ENCODE data around the gene RAB34.
"Not testable (repeated sequence)": the region's sequence is repeated elsewhere in the genome, so short reads cannot be mapped to it uniquely, and the experiment has no call there.

RAB34 gene

GRCh38 chr17:28726627-28727491 lies 9.2 kb upstream of the RAB34 start:
- DNase-seq, result peak; percentile 93

GRCh38 chr17:28726226-28726626 lies 8.6 kb upstream of the RAB34 start, which contains the start of gene TLCD1:
TSS of gene TLCD1 (minus strand) at chr17:28726233. CDS start at chr17:28726097, 136 bp downstream.
- DNase-seq, result peak; percentile 54

GRCh38 chr17:28725660-28726225 lies 8.1 kb upstream of the RAB34 start:
- peak; percentile 38 for DNase-seq

DNA sequence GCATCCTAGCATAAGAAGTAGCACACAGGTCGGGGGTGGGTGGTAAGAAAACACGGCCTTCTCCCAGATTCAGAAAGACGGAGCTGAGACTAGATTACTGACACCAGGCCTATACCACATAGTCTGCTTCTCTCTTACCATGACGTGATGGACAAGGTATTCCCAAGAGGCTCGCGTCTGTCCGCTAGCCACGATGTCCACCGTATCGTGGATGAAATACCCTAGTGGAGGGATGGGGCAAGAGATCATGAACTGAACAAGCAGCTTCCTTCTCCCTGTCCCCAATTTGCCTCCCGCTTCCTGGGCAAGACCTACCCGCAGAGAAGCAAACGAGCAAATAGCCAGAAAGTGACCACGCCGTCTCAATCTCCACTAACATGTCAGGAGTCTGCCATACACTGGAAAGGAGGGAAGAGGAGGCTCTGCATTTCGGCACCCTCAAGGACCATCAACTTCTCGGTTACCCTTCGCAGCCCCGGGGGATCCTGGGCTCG lies 7.5 kb upstream of the RAB34 start:
- DNase-seq, result no peak

DNA sequence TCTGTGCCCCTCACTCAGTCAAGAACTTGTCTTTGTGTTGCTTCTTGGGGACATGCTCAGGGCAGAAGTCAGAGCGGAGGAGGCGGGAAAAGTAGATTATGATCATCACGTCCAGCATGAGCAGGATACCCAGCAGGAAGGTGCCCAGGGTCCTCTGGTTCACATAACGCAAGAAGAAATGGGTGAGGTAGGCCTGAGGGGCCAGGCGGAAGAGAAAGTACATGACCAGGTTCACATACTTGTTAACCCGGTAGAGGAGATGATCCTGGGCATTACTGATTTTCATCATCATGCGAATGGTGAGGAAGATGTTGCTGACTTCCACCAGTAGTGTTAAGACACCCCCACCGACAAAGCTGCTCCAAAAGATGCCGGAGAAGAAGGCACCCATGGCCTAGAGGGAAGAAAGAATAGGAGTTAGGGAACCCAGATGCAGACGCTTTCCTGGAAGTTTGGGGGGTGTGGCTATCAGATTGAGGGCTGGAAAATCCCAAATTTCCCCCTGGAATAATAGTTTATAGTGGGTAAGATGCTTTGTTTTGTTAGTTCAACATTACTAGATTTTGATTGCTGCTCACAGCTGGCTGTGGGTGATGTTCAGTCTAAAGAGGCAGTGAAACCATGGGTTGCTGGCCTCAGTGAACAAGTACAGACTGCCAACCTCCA lies 7.0 kb upstream of the RAB34 start:
- DNase-seq, result no peak

DNA sequence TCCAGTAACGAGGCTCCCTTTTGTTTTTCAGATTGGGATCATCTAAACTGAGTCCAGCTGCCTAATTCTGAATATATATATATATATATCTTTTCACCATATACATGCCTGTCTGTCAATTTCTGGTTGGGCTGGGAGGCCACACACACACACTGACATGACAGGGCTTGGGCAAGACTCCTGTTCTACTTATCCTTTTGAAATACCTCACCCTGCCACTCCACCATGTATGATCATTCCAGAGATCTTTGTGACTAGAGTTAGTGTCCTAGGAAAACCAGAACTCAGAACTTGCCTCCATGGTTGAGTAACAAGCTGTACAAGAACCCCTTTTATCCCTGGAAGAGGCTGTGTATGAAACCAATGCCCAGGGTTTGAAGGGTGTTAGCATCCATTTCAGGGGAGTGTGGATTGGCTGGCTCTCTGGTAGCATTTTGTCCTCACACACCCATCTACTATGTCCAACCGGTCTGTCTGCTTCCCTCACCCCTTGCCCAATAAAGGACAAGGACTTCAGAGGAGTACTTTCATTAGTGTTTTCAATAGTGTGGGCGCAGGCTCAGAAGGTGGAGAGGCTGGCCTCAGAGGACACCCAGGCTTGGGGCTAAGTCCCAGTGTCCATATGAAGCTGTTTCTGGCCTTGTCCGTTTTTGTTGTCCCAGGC lies 6.3 kb upstream of the RAB34 start:
- DNase-seq, result not testable (repeated sequence)

- DNase-seq, result no peak
These were observed 5.6 kb upstream of the RAB34 start for GRCh38 chr17:28723159-28723835.

GRCh38 chr17:28722417-28723158 lies 4.9 kb upstream of the RAB34 start:
- no peak for DNase-seq

DNA sequence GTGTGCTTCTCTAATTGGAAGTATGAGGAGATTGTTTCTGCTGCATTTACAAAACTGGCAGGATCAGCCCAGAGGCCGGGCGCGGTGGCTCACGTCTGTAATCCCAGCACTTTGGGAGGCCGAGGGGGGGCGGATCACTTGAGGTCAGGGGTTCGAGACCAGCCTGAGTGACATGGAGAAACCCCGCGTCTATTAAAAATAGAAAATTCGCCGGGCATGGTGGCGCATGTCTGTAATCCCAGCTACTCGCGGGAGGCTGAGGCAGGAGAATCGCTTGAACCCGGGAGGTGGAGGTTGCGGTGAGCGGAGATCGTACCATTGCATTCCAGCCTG lies 3.3 kb upstream of the RAB34 start:
- not testable (repeated sequence) for DNase-seq

DNA sequence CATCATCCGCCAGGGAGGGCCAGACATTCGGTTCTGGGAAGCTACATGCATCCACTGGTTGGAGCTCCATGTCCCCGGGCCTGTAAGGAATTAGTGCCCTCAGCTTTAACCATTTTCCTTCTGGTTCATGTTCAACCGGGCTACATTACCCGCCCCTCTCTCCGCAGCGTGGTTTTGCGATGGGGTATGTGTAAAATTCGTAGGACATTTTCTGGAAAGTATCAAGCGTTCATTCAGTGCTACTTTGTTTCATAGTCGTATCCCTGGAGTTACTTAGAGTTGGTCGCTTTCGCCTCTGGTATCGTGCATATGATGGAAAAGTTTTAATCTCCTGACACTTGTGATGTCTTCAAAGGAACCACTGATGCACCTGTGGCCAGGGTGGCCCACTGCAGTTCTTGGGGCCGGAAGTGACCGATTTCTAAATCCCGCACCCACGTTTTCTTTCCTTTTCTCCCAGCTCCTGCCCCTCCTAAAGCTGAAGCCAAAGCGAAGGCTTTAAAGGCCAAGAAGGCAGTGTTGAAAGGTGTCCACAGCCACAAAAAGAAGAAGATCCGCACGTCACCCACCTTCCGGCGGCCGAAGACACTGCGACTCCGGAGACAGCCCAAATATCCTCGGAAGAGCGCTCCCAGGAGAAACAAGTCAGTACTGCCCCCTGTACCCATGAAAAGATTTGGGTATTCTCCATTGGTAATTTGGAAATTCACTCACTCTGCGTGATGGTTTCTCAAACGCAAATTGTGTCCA lies 2.8 kb upstream of the RAB34 start:
- no peak for DNase-seq

DNA sequence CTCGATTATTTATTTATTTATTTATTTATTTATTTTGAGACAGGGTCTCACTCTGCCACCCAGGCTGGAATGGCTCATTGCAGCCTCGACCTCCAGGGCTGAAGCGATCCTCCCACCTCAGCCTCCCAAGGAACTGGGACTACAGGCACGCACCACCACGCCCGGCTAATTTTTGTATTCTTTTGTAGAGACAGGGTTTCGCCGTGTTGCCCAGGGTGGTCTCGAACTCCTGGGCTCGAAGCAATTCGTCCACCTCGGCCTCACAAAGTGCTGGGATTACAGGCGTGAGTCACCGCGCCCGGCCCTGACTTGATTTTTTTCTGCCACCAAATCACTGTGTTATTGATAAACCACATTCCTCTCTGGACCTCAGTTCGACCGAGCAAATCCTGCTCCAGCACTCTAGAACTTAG lies 1.4 kb upstream of the RAB34 start:
- no peak for DNase-seq

- no peak for DNase-seq
These were observed 809 bp upstream of the RAB34 start for GRCh38 chr17:28718333-28719020.

DNA sequence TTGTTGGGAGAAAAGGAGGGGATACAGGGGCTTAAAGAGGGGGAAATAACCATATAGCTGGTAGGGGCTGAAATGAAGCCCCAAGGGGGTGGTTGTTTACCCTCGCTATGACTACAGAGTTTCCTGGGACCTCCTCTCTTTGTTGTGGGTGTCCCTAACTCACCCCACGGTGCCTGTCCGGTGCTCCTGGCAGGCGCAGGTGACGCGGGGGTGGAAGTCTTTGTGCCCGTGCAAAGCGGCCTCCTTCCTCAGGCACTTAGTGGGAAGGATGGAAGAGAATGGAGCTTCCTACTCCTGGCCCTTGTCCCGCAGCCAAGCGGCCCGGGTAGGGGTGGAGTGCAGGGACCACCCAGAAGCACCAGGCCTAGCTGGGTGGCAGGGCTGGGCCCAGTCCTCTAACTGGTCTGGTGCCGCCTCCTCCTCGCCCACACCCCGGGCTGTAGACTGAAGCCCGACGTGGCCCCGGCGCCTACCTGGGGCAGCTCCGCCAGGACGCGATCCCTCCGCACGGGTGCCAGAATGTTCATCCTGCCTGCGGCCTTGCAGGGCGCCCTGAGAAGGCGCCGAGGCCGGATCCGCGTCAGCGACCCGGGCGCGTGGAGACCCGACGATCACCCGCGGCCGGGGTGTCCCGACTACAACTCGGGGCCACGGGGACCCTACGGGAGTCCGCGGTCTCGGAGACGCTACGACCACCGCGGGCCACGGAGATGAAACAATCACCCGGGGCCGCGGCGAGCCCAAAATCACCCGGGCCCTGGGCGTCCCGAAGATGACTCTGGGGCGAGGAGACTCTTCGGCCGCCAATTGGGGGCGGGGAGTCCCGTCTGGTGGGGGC lies 709 bp downstream of the RAB34 start:
- no peak for DNase-seq

DNA sequence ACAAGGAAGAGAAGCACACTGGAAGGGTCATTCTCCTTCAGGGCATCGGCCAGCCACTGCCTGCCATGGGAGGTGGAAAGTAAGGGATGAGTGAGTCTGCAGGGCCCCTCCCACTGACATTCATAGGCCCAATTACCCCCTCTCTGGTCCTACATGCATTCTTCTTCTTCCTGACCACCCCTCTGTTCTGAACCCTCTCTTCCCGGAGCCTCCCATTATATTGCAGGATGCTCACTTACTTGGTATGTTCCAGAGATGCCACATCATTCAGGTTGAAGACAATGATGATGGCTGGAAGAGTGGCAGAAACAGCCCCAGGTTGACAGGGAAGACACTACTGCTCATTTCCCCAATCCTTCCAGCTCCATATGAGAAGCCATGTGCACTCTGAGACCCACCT lies 2.5 kb downstream of the RAB34 start:
- DNase-seq, result no peak

GRCh38 chr17:28714281-28714680 lies 3.4 kb downstream of the RAB34 start:
- no peak for DNase-seq

DNA sequence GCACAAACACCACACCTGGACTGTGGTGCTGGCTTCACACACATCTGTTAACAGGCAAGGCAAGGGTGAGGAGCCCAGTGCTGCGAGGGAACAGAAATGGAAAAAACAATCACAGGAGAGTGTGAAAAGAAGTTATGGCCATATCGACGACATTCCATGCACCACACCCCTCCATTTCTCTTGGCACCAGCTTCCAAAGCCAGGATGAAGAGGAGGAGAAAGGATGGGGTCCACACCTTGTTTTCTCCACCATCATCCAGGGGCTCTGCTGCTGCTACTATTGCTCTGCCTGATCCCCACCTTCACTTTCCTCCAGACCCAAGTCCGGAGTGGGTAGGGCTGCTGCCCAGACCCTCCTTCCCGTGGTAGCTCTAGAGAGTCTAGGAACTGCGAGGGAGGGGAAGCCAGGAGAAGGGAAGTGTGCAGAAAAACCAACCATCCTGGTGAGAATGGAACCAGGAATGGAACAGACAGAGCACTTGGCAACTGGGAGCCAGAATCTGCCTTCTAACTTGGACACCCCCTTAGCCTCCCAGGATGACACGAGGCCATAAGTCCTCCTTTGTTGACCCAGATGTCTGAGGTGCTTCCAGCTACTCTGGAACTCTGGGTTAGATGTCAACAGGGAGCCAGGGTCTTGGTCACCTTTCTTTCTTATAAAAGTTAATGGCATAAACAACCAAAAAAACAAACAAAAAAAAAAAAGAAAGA lies 4.8 kb downstream of the RAB34 start:
- DNase-seq, result no peak

- DNase-seq, result no peak
These were observed 5.5 kb downstream of the RAB34 start for GRCh38 chr17:28712032-28712704.

DNA sequence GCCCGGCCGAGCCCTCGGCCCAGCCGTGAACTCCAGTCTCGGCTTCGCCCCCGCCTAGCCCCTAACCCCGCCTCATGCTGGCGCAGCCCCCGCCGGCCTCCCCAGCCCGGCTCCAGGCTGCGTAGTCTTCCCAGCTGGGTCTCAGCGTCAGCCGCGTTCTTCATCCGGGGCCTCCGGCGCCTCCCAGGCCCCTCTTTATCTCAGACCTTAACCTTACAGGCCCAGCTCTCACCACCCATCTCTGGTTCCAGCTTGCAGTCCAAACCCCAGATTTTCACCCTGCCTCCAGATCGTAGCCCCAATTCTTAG lies 6.0 kb downstream of the RAB34 start, which contains the start of gene PROCA1:
Gene PROCA1, minus strand, starts transcription at position 166 of the 309 bp plus-strand sequence. CDS start 228 bp downstream, outside the sequence.
- no peak for DNase-seq

Measured in NCI-H1694 (cell line).